Smooth muscle cell of the pulmonary artery (primary cell): Measurements from ENCODE around the gene GGN. TPM values are rescaled to one million over a fixed set of nuclear protein-coding genes. Genes with fewer than 3 reads are reported as not detected.

ENCODE experiments used
- total RNA-seq: library from RNA; depleted of rRNA; stranded (reverse); fragments of >200 nt; gene quantifications from 2 replicates; pipeline ENCODE4 v1.2.3, GENCODE V29; 2014

GGN gene, protein sequence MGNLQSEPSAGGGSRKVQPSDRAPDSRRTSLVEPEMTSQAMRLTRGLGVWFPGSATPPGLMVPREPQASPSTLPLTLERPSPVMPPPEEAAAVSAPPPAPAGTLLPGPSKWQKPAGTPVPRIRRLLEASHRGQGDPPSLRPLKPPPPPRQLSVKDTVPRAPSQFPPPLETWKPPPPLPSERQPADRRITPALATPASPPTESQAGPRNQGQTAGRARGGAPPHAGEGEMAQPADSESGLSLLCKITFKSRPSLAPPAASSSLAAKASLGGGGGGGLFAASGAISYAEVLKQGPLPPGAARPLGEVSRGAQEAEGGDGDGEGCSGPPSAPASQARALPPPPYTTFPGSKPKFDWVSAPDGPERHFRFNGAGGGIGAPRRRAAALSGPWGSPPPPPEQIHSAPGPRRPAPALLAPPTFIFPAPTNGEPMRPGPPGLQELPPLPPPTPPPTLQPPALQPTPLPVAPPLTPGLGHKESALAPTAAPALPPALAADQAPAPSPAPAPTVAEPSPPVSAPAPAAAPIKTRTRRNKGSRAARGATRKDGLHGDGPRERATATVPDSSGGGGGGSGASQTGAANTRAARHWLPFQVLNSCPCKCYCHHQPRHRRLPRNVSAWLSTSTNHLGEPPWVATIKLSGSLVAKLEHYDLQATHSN
- 0.46 and 0.86 TPM in 2 replicates for total RNA-seq

GRCh38 chr19:38387550-38388348 is at the start of gene GGN:
Gene GGN (minus strand): TSS chr19:38388034. CDS start chr19:38387261, 773 bp downstream.

GRCh38 chr19:38433268-38433733 is 45.5 kb upstream of the GGN start, which contains the start of gene RYR1:
Gene RYR1 (plus strand): TSS chr19:38433691. CDS start chr19:38433830, 139 bp downstream.

DNA sequence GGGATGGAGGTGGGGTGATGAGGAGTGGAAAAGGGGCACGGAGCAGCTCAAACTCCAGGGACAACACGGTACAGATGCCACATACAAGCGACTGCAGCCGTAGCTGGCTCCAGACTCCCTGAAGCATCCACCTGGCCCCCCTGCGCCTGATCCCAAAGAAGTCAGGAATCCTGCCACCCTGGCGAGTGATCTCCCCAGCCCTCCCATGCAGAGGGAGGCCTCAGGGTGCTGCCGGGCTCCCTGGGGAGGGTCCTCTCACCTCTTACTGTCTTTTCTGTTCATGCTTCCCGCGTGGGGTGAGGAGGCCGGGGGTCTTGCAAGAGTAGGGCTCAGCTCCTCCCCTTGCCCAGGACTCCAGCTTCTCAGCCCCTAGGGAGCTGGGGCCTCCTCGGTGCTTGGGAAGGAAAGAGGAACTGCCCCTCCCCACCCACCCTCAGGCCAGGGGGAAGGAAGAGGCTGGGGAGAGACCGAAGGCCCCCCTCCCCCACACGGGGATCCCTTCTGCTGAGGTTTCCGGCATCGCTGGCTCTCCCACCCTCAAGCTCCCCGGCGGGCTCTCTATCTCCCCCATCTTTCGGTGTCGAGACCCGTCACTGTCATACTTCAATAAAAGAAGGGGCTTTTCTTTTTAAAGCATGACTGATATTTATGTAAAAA is 38.1 kb upstream of the GGN start, which contains the start of gene RASGRP4:
Gene RASGRP4 (minus strand): TSS at position 410 of the 657 bp plus-strand sequence. CDS start 128 bp downstream, at position 282.

GRCh38 chr19:38402967-38403674 is 15.3 kb upstream of the GGN start, which contains the start of gene FAM98C:
Gene FAM98C (plus strand): TSS chr19:38403093. CDS start chr19:38403154, 61 bp downstream.

DNA sequence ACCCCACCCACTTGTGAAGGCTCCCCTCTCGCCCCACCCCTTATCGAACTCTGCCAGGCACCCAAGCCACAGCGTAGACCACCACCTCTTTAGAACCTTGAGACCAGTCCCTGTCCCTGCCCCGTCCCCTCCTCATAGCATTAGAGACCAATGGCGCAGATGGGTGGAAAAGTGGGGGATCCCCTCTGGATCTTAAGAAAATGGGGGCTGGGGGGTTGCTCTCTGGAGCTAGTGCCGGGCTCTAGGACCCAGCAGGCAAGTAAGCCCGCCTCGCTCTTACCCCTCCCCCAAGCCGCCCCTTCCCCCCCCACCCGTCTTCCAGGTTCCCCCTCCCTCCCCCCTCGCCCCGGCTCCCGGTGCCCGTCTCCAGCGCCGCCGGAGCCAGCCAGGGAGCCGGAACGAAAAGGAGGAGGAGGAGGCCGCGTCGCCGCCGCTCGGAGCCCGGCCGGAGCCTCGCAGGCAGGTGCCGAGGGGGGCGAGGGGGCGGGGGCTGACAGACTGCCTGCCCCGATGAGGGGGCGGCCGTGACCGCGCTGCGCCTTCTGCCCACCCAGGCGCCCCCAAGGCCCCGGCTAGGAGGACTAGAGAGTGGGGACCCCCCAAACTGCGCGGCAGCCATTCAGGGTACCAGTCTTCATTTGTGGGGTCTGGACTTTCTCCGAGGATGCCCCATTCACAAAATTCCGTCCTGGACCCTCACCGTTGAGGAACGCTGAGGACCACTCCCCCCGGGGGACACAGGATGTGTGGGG is 691 bp upstream of the GGN start, which contains the start of gene SPRED3:
Gene SPRED3 (plus strand): TSS at position 349 of the 752 bp plus-strand sequence. CDS start 1,606 bp downstream, outside the sequence.

DNA sequence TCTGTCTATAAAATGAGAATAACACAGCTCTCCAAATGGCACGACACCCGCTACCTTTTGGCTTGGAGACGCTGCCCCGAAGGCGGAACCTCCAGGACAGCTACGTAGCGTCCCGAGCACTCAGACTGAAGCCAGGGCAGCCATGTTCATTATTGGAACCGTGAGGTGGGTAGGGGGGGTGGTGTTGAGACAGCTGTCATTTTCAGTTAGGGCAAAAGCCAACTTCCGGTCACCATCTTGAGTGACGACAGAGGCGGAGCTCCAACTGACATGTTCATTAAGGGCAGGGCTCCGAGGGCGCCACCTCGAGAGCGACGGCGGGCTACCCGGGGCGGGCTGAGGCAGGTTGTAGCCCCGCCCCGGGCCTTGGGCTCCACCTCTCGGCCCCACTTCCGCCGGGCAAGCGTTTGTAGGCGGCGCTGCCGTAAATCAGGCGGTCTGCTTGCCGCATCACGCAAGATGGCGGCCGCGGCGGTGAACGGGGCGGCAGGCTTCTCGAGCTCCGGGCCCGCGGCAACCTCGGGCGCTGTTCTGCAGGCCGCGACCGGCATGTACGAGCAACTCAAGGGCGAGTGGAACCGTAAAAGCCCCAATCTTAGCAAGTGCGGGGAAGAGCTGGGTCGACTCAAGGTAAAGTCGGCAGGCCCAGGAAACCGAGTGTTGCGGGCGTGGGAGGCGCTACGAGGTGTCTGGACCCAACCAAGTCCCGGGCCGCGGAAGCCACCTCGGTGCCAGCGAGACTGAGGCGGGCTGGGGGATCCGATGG is 13.3 kb downstream of the GGN start, which contains the start of gene PSMD8:
Gene PSMD8 (plus strand): TSS at position 240 of the 766 bp plus-strand sequence. CDS start 31 bp downstream, at position 271.

Other genes starting within 250 kb of the GGN start
- gene DPF1, start 163.8 kb downstream of the GGN start, total RNA-seq = 1.0 and 1.6 TPM in 2 replicates
- 5.1 and 7.0 TPM in 2 replicates for gene PPP1R14A, start 131.7 kb downstream of the GGN start, total RNA-seq
- 10.9 and 17.7 TPM in 2 replicates for gene SPINT2, start 123.5 kb downstream of the GGN start, total RNA-seq
- gene C19orf33, start 83.8 kb downstream of the GGN start, total RNA-seq = not detected in 2 replicates
- 103 and 109 TPM in 2 replicates for gene YIF1B, start 72.1 kb downstream of the GGN start, total RNA-seq
- 9.3 and 13.0 TPM in 2 replicates for gene KCNK6, start 68.2 kb downstream of the GGN start, total RNA-seq
- 2.4 and 6.5 TPM in 2 replicates for gene CATSPERG, start 52.2 kb downstream of the GGN start, total RNA-seq
- 243 and 262 TPM in 2 replicates for gene PSMD8, start 13.5 kb downstream of the GGN start, total RNA-seq
- gene SPRED3, start 663 bp upstream of the GGN start, total RNA-seq = 3.0 and 6.0 TPM in 2 replicates
- 8.7 and 9.1 TPM in 2 replicates for gene FAM98C, start 15.1 kb upstream of the GGN start, total RNA-seq
- gene RASGRP4, start 38.2 kb upstream of the GGN start, total RNA-seq = not detected in 2 replicates
- gene RYR1, start 45.7 kb upstream of the GGN start, total RNA-seq = under 0.01 and 0.03 TPM in 2 replicates
- gene MAP4K1, start 229.9 kb upstream of the GGN start, total RNA-seq = 0.07 and 0.46 TPM in 2 replicates
- gene EIF3K, start 231.2 kb upstream of the GGN start, total RNA-seq = 202 and 241 TPM in 2 replicates